GM18867 (cell line): ENCODE data around the gene MTMR2.
"Not testable (repeated sequence)": the region's sequence is repeated elsewhere in the genome, so short reads cannot be mapped to it uniquely, and the experiment has no call there.

Source experiments
- ATAC-seq: cut with Tn5 transposase; IDR thresholded peaks from one replicate; pipeline ENCODE4 v1.9.1; 2021; ENCODE audit warnings: mild to moderate bottlenecking, moderate library complexity; ENCODE audit not compliant: unreplicated experiment

MTMR2 gene

GRCh38 chr11:95888439-95888838, 35.5 kb downstream of the MTMR2 start:
- ATAC-seq = no peak

GRCh38 chr11:95886462-95886861, 37.4 kb downstream of the MTMR2 start:
- ATAC-seq = no peak

GRCh38 chr11:95884802-95885201, 39.1 kb downstream of the MTMR2 start:
- ATAC-seq = no peak

- ATAC-seq = no peak
Observed at GRCh38 chr11:95884376-95884775, 39.5 kb downstream of the MTMR2 start.

GRCh38 chr11:95883381-95883780, 40.5 kb downstream of the MTMR2 start:
- no peak for ATAC-seq

- ATAC-seq = no peak
Observed at GRCh38 chr11:95877291-95877690, 46.6 kb downstream of the MTMR2 start.

- not testable (repeated sequence) for ATAC-seq
Observed at GRCh38 chr11:95870877-95871276, 53.0 kb downstream of the MTMR2 start.

- no peak for ATAC-seq
Observed at GRCh38 chr11:95867105-95867504, 56.8 kb downstream of the MTMR2 start.

GRCh38 chr11:95863486-95864140, 60.3 kb downstream of the MTMR2 start:
- ATAC-seq = no peak

- not testable (repeated sequence) for ATAC-seq
Observed at GRCh38 chr11:95860024-95860423, 63.9 kb downstream of the MTMR2 start.

- ATAC-seq = not testable (repeated sequence)
Observed at GRCh38 chr11:95854362-95854761, 69.5 kb downstream of the MTMR2 start.

GRCh38 chr11:95853862-95854261, 70.0 kb downstream of the MTMR2 start:
- ATAC-seq = no peak

- ATAC-seq = no peak
Observed at GRCh38 chr11:95853138-95853537, 70.8 kb downstream of the MTMR2 start.

- no peak for ATAC-seq
Observed at GRCh38 chr11:95850137-95850536, 73.8 kb downstream of the MTMR2 start.

GRCh38 chr11:95849087-95849825, 74.7 kb downstream of the MTMR2 start:
- peak; percentile 84 for ATAC-seq

GRCh38 chr11:95845167-95845566, 78.7 kb downstream of the MTMR2 start:
- no peak for ATAC-seq

GRCh38 chr11:95835768-95836488, 88.0 kb downstream of the MTMR2 start:
- peak; percentile 95 for ATAC-seq

- ATAC-seq = no peak
Observed at GRCh38 chr11:95835351-95835750, 88.6 kb downstream of the MTMR2 start.

- no peak for ATAC-seq
Observed at GRCh38 chr11:95833378-95833777, 90.5 kb downstream of the MTMR2 start.

- ATAC-seq = no peak
Observed at GRCh38 chr11:95832763-95833162, 91.1 kb downstream of the MTMR2 start.

GRCh38 chr11:95831198-95831883, 92.6 kb downstream of the MTMR2 start:
- no peak for ATAC-seq
